T-helper 17 cell (primary cell): ENCODE data around the gene SPARC. TPM values are rescaled to one million over a fixed set of nuclear protein-coding genes. Genes with fewer than 3 reads are reported as not detected.

Source experiments
- ATAC-seq: fragments of 150-1000 bp; cut with Tn5 transposase; 2 replicates; pipeline ENCODE4 v1.10.0; 2021; ENCODE audit warnings: mild to moderate bottlenecking, moderate library complexity
- DNase-seq, 3 donors: peaks; one replicate each; pipeline versions ENCODE4 v3.0.0 to v3.0.0-alpha.2; 2020 to 2021
- H3K9me3 ChIP-seq: one replicate; pipeline ENCODE4 v1.7.0; 2013; ENCODE audit warnings: low read length, mild to moderate bottlenecking; ENCODE audit not compliant: control insufficient read depth, poor library complexity, severe bottlenecking
- H3K27ac Mint-ChIP-seq: one replicate; pipeline ENCODE4 v1.8.0; 2022; ENCODE audit warnings: mild to moderate bottlenecking, moderate library complexity, mixed read lengths
- H3K27me3 Mint-ChIP-seq: one replicate; pipeline ENCODE4 v1.8.0; 2022; ENCODE audit warnings: mixed read lengths
- H3K36me3 Mint-ChIP-seq: one replicate; pipeline ENCODE4 v1.8.0; 2022; ENCODE audit warnings: low read depth, mixed read lengths
- H3K4me1 Mint-ChIP-seq: one replicate; pipeline ENCODE4 v1.8.0; 2022; ENCODE audit warnings: mild to moderate bottlenecking, mixed read lengths
- H3K4me3 Mint-ChIP-seq: one replicate; pipeline ENCODE4 v1.8.0; 2022; ENCODE audit warnings: mild to moderate bottlenecking, moderate library complexity, mixed read lengths
- total RNA-seq, 4 donors: library from RNA in 2 of 4; stranded (reverse) in 2 of 4; gene quantifications; one replicate each; pipeline ENCODE4 v1.2.3 and lab custom pipeline; 2022 to 2026

SPARC gene
- total RNA-seq, 2 donors from 2014 or later = 12.5 to 494 TPM

- ATAC-seq (no peak), DNase-seq (no peak)
- H3K4me3 Mint-ChIP-seq = no peak overlapping the region
- H3K27ac Mint-ChIP-seq = no peak overlapping the region
- H3K36me3 Mint-ChIP-seq = peaks cover 3% of the 10 kb centered on the region
- no peaks in the 10 kb centered on the region for H3K4me1 Mint-ChIP-seq
- no peaks in the 10 kb centered on the region for H3K9me3 ChIP-seq
- H3K27me3 Mint-ChIP-seq = peaks cover 23% of the 10 kb centered on the region
Measured at GRCh38 chr5:151671950-151672349, 14.8 kb downstream of the SPARC start.

GRCh38 chr5:151670953-151671636, 15.6 kb downstream of the SPARC start:
- DNase-seq = no peak
- no peak for ATAC-seq
- H3K4me1 Mint-ChIP-seq = no peaks in the 10 kb centered on the region
- no peak overlapping the region for H3K27ac Mint-ChIP-seq
- H3K36me3 Mint-ChIP-seq = peaks cover 3% of the 10 kb centered on the region
- no peaks in the 10 kb centered on the region for H3K9me3 ChIP-seq
- H3K4me3 Mint-ChIP-seq = no peak overlapping the region
- H3K27me3 Mint-ChIP-seq = peaks cover 24% of the 10 kb centered on the region

GRCh38 chr5:151670083-151670686, 16.5 kb downstream of the SPARC start:
- Mint-ChIP-seq H3K4me3 (no peak overlapping the region), H3K27me3 (peaks cover 25% of the 10 kb centered on the region), H3K4me1 (no peaks in the 10 kb centered on the region), H3K36me3 (no peaks in the 10 kb centered on the region), H3K27ac (no peak overlapping the region)
- DNase-seq (no peak), ATAC-seq (no peak)
- H3K9me3 ChIP-seq = no peaks in the 10 kb centered on the region

GRCh38 chr5:151667083-151667482, 19.6 kb downstream of the SPARC start:
- ATAC-seq (no peak), DNase-seq (no peak)
- Mint-ChIP-seq H3K4me3 (no peak overlapping the region), H3K4me1 (peaks cover 9% of the 10 kb centered on the region), H3K36me3 (no peaks in the 10 kb centered on the region), H3K27me3 (peaks cover 23% of the 10 kb centered on the region), H3K27ac (no peak overlapping the region)
- no peaks in the 10 kb centered on the region for H3K9me3 ChIP-seq

- DNase-seq = no peak
- Mint-ChIP-seq H3K36me3 (no peaks in the 10 kb centered on the region), H3K4me3 (no peak overlapping the region), H3K4me1 (peaks cover 9% of the 10 kb centered on the region), H3K27me3 (peaks cover 21% of the 10 kb centered on the region), H3K27ac (no peak overlapping the region)
- no peaks in the 10 kb centered on the region for H3K9me3 ChIP-seq
- ATAC-seq = no peak
Measured at GRCh38 chr5:151665613-151666012, 21.1 kb downstream of the SPARC start.

- H3K4me3 Mint-ChIP-seq = no peak overlapping the region
- no peak for ATAC-seq
- peaks cover 9% of the 10 kb centered on the region for H3K4me1 Mint-ChIP-seq
- H3K36me3 Mint-ChIP-seq = no peaks in the 10 kb centered on the region
- no peak overlapping the region for H3K27ac Mint-ChIP-seq
- H3K27me3 Mint-ChIP-seq = peaks cover 18% of the 10 kb centered on the region
- H3K9me3 ChIP-seq = no peaks in the 10 kb centered on the region
- DNase-seq = no peak
Measured at GRCh38 chr5:151664694-151665585, 21.8 kb downstream of the SPARC start.

GRCh38 chr5:151663617-151664293, 23.0 kb downstream of the SPARC start:
- H3K9me3 ChIP-seq = no peaks in the 10 kb centered on the region
- ATAC-seq (no peak), DNase-seq (no peak)
- Mint-ChIP-seq H3K4me3 (no peak overlapping the region), H3K4me1 (peaks cover 11% of the 10 kb centered on the region), H3K36me3 (no peaks in the 10 kb centered on the region), H3K27ac (peak overlapping the region; percentile 21), H3K27me3 (peaks cover 25% of the 10 kb centered on the region)

GRCh38 chr5:151662805-151663204, 23.9 kb downstream of the SPARC start:
- H3K9me3 ChIP-seq = no peaks in the 10 kb centered on the region
- ATAC-seq = no peak
- H3K27me3 Mint-ChIP-seq = peaks cover 30% of the 10 kb centered on the region
- H3K36me3 Mint-ChIP-seq = no peaks in the 10 kb centered on the region
- H3K27ac Mint-ChIP-seq = peak overlapping the region; percentile 56
- H3K4me1 Mint-ChIP-seq = peaks cover 11% of the 10 kb centered on the region
- no peak overlapping the region for H3K4me3 Mint-ChIP-seq
- no peak for DNase-seq

- DNase-seq = no peak
- H3K9me3 ChIP-seq = no peaks in the 10 kb centered on the region
- Mint-ChIP-seq H3K4me1 (peaks cover 11% of the 10 kb centered on the region), H3K4me3 (no peak overlapping the region), H3K27ac (peak overlapping the region; percentile 56), H3K36me3 (no peaks in the 10 kb centered on the region), H3K27me3 (peaks cover 37% of the 10 kb centered on the region)
- no peak for ATAC-seq
Measured at GRCh38 chr5:151661968-151662732, 24.6 kb downstream of the SPARC start.

- Mint-ChIP-seq H3K4me3 (no peak overlapping the region), H3K36me3 (no peaks in the 10 kb centered on the region), H3K27me3 (peaks cover 41% of the 10 kb centered on the region), H3K27ac (no peak overlapping the region), H3K4me1 (peaks cover 11% of the 10 kb centered on the region)
- no peak for DNase-seq
- no peaks in the 10 kb centered on the region for H3K9me3 ChIP-seq
- ATAC-seq = no peak
Measured at GRCh38 chr5:151660616-151661495, 25.9 kb downstream of the SPARC start.

GRCh38 chr5:151659001-151659754, 27.5 kb downstream of the SPARC start:
- H3K27me3 Mint-ChIP-seq = peaks cover 54% of the 10 kb centered on the region
- H3K4me1 Mint-ChIP-seq = peaks cover 11% of the 10 kb centered on the region
- no peak overlapping the region for H3K27ac Mint-ChIP-seq
- no peaks in the 10 kb centered on the region for H3K9me3 ChIP-seq
- H3K4me3 Mint-ChIP-seq = no peak overlapping the region
- no peaks in the 10 kb centered on the region for H3K36me3 Mint-ChIP-seq
- ATAC-seq (peak; percentile 97), DNase-seq (peak; percentile 72 to 78 (median 73))
